ENCODE results near the gene MFNG. TPM values are rescaled to one million over a fixed set of nuclear protein-coding genes. Genes with fewer than 3 reads are reported as not detected.

The MFNG gene
- total RNA-seq, 4 donors from 2014 or later, result 15.2 to 30.6 (median 19.2) TPM

DNA sequence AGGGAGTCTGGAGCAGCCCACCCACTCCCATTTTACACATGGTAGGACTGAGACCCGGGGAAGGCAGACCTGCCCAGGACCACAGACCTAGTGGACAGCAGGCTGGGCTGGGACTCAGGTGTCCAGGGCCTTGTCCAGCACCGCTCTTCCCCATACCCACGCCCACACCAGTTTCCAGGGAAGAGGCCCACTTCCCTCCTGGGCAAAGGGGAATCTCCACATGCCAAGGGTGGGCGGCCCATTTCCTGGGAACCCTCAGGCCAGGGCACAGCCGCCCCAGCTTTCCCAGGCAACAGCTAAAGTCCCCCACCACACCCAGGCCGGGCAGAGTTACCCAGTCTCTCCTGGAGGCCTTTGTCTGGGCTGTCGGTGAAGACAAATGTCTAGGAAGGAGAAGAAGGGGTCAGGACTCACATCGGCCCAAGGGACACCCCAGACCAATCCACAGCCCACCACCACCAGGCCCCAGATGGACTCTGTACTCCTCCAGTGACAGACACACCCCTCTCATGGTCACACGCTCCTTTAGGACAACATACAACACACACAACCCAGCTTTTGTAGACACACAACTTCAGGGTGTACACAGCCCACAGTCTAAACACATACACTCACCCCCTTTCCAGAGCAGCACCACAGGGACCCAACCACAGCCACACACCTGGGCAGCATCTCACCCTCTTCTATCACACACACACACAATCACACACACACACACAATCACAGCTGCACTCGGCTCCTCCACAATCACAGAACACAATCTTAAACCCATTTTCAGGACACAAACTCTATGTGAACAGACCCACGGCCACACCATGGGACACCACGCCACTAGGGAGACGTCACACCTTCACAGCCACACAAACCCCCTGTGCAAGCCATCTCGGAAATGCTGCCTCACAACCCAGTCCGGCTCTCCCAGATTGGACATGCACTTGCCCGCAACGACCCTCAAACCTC is 5.5 kb downstream of the MFNG start:
- peaks cover 9 to 15% of the 10 kb centered on the region in 2 donors for H3K4me1 ChIP-seq
- H3K36me3 ChIP-seq, result no peaks in the 10 kb centered on the region
- no peaks in the 10 kb centered on the region for H3K9me3 ChIP-seq
- H3K4me3 ChIP-seq (replicated peaks in 1 of 3), result no peak overlapping the region
- no peak for TF ChIP-seq POLR2A (IDR thresholded peaks at IDR 0.05)
- TF ChIP-seq, protein P1, sequence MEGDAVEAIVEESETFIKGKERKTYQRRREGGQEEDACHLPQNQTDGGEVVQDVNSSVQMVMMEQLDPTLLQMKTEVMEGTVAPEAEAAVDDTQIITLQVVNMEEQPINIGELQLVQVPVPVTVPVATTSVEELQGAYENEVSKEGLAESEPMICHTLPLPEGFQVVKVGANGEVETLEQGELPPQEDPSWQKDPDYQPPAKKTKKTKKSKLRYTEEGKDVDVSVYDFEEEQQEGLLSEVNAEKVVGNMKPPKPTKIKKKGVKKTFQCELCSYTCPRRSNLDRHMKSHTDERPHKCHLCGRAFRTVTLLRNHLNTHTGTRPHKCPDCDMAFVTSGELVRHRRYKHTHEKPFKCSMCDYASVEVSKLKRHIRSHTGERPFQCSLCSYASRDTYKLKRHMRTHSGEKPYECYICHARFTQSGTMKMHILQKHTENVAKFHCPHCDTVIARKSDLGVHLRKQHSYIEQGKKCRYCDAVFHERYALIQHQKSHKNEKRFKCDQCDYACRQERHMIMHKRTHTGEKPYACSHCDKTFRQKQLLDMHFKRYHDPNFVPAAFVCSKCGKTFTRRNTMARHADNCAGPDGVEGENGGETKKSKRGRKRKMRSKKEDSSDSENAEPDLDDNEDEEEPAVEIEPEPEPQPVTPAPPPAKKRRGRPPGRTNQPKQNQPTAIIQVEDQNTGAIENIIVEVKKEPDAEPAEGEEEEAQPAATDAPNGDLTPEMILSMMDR (IDR thresholded peaks at IDR 0.05), result no peak
- no peak overlapping the region for H3K27ac ChIP-seq
- 83 to 85% methylated on average over 15 to 17 of the region's 17 CpGs for WGBS, 2 donors
- DNase-seq, result no peak
- no peaks in the 10 kb centered on the region for H3K27me3 ChIP-seq
- intact Hi-C loops (cut with DNase I), result no loop called here

GRCh38 chr22:37479196-37479595 is 7.0 kb downstream of the MFNG start:
- Histone ChIP-seq H3K4me1 (peaks cover 8 to 13% of the 10 kb centered on the region in 2 donors), H3K36me3 (no peaks in the 10 kb centered on the region), H3K9me3 (no peaks in the 10 kb centered on the region), H3K27ac (no peak overlapping the region), H3K4me3 (replicated peaks in 1 of 3) (no peak overlapping the region), H3K27me3 (no peaks in the 10 kb centered on the region)
- TF ChIP-seq, protein P1 (IDR thresholded peaks at IDR 0.05), result no peak
- no peak for TF ChIP-seq POLR2A (IDR thresholded peaks at IDR 0.05)
- 82 to 90% methylated on average over 15 of the region's 15 CpGs for WGBS, 2 donors
- DNase-seq, result no peak
- intact Hi-C loops (cut with DNase I), result no loop called here

- DNase-seq, result no peak
- Histone ChIP-seq H3K27ac (no peak overlapping the region), H3K4me3 (replicated peaks in 1 of 3) (no peak overlapping the region), H3K36me3 (no peaks in the 10 kb centered on the region), H3K9me3 (no peaks in the 10 kb centered on the region), H3K4me1 (no peaks in the 10 kb centered on the region), H3K27me3 (no peaks in the 10 kb centered on the region)
- 68 to 81% methylated on average over 10 to 14 of the region's 14 CpGs for WGBS, 2 donors
- intact Hi-C loops (cut with DNase I), result no loop called here
- TF ChIP-seq POLR2A (IDR thresholded peaks at IDR 0.05), result no peak
- TF ChIP-seq, protein P1 (IDR thresholded peaks at IDR 0.05), result no peak
Measured at GRCh38 chr22:37476389-37477329, 9.5 kb downstream of the MFNG start.

DNA sequence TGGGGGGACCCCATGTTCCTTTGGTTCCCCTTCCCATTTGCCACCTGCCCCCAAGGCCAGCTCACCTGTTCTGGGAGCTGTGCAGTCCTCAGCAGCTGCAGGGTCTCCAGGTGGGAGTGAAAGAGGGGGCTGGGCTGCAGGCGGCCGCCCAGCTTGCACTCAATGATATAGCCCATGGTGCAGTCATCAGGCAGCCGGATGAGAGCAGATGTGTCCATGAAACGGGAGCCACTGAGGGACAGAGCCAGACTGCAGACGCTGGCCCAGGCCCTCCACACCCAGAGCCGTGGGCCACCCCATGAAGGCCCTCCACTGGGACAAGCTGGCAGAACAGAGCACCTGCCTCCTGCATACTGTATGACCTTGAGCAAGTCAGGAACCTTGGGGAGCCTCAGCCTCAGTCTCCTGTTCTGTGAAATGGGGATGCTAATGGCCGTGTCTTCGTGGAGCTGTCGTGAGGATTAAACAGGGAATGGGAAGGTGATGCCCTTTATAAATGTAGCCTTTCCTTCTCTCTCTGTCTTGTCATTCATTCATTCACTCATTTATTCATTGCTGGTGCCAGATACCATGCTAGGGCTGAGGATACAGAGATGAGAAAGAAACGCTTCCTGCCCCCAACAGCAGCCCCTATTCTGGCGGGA is 11.6 kb downstream of the MFNG start:
- no peak for DNase-seq
- H3K4me1 ChIP-seq, result no peaks in the 10 kb centered on the region
- no peak overlapping the region for H3K27ac ChIP-seq
- TF ChIP-seq POLR2A (IDR thresholded peaks at IDR 0.05), result no peak
- TF ChIP-seq, protein P1 (IDR thresholded peaks at IDR 0.05), result no peak
- no peaks in the 10 kb centered on the region for H3K36me3 ChIP-seq
- intact Hi-C loops (cut with DNase I), result no loop called here
- no peaks in the 10 kb centered on the region for H3K9me3 ChIP-seq
- no peak overlapping the region for H3K4me3 ChIP-seq (replicated peaks in 1 of 3)
- no peaks in the 10 kb centered on the region for H3K27me3 ChIP-seq
- 82 to 84% methylated on average over 11 of the region's 11 CpGs for WGBS, 2 donors

All from thyroid gland (tissue), 4 donors.